BLaER1 treated with 17β-estradiol and CSF1 and Interleukin-3, amounts not matched to agents 10 nM and 100 nM (cell line): ENCODE measurements around the gene RAB27B.

ENCODE experiments used
- H3K27ac ChIP-seq, 11 experiments: shearing (Covaris generic); formaldehyde crosslinking; 2 replicates each; pipeline ENCODE4 v1.8.1; 2022
- H3K27me3 ChIP-seq, 11 experiments: shearing (Covaris generic); formaldehyde crosslinking; 2 replicates each; pipeline ENCODE4 v1.8.1; 2022
- H3K36me3 ChIP-seq, 11 experiments: shearing (Covaris generic); formaldehyde crosslinking; 2 replicates each; pipeline ENCODE4 v1.8.1; 2022
- H3K4me1 ChIP-seq, 10 experiments: shearing (Covaris generic); formaldehyde crosslinking; 2 replicates each; pipeline ENCODE4 v1.8.1; 2022
- H3K4me2 ChIP-seq, 11 experiments: shearing (Covaris generic); formaldehyde crosslinking; 2 replicates each; pipeline ENCODE4 v1.8.1; 2022
- H3K4me3 ChIP-seq, 10 experiments: shearing (Covaris generic); formaldehyde crosslinking; 2 replicates each; pipeline ENCODE4 v1.8.1; 2022
- H3K9ac ChIP-seq, 11 experiments: shearing (Covaris generic); formaldehyde crosslinking; 2 replicates each; pipeline ENCODE4 v1.8.1; 2022
- H3K9me3 ChIP-seq, 11 experiments: shearing (Covaris generic); formaldehyde crosslinking; replicated peaks in 1 of 11; 2 replicates each; pipeline ENCODE4 v1.8.1; 2022
- H4K20me1 ChIP-seq, 11 experiments: shearing (Covaris generic); formaldehyde crosslinking; 2 replicates each; pipeline ENCODE4 v1.8.1; 2022
- Cebpa-rat ChIP-seq, 11 experiments: shearing (Covaris generic); IDR thresholded peaks; 2 replicates each; pipeline ENCODE4 v1.8.1; 2022

Gene RAB27B

GRCh38 chr18:54867131-54867530, 38.9 kb downstream of the RAB27B start:
- no peaks in the 10 kb centered on the region for H3K27me3 ChIP-seq
- no peaks in the 10 kb centered on the region for H3K4me1 ChIP-seq
- no peak overlapping the region for H3K27ac ChIP-seq
- H3K9me3 ChIP-seq: peaks cover 0 to 14% (median 7%) of the 10 kb centered on the region in 11 experiments; a peak in 10 of 22 replicates
- no peak overlapping the region for H3K4me3 ChIP-seq
- H3K9ac ChIP-seq: no peak overlapping the region
- no peak overlapping the region for H3K4me2 ChIP-seq
- H4K20me1 ChIP-seq: no peaks in the 10 kb centered on the region
- TF ChIP-seq Cebpa-rat (IDR thresholded peaks at IDR 0.05): no peak
- no peaks in the 10 kb centered on the region for H3K36me3 ChIP-seq

- Histone ChIP-seq H3K4me2 (no peak overlapping the region), H4K20me1 (no peaks in the 10 kb centered on the region), H3K27ac (no peak overlapping the region), H3K4me3 (no peak overlapping the region), H3K36me3 (no peaks in the 10 kb centered on the region), H3K4me1 (no peaks in the 10 kb centered on the region), H3K9ac (no peak overlapping the region), H3K27me3 (no peaks in the 10 kb centered on the region), H3K9me3 (peaks cover 0 to 14% (median 6%) of the 10 kb centered on the region in 11 experiments; a peak in 10 of 22 replicates)
- no peak for TF ChIP-seq Cebpa-rat (IDR thresholded peaks at IDR 0.05)
Measured at GRCh38 chr18:54871231-54871630, 43.0 kb downstream of the RAB27B start.

GRCh38 chr18:54872681-54873080, 44.4 kb downstream of the RAB27B start:
- no peak for TF ChIP-seq Cebpa-rat (IDR thresholded peaks at IDR 0.05)
- Histone ChIP-seq H3K9me3 (peaks cover 0 to 5% (median 0%) of the 10 kb centered on the region in 11 experiments; a peak in 2 of 22 replicates), H3K4me3 (no peak overlapping the region)

GRCh38 chr18:54873884-54874255, 45.6 kb downstream of the RAB27B start:
- no peak overlapping the region for H3K27ac ChIP-seq
- no peaks in the 10 kb centered on the region for H3K4me1 ChIP-seq
- no peaks in the 10 kb centered on the region for H3K9me3 ChIP-seq
- H3K4me3 ChIP-seq: no peak overlapping the region
- TF ChIP-seq Cebpa-rat (IDR thresholded peaks at IDR 0.05): no peak
- no peaks in the 10 kb centered on the region for H4K20me1 ChIP-seq
- H3K9ac ChIP-seq: no peak overlapping the region
- H3K4me2 ChIP-seq: no peak overlapping the region
- no peaks in the 10 kb centered on the region for H3K27me3 ChIP-seq
- H3K36me3 ChIP-seq: no peaks in the 10 kb centered on the region

More at GRCh38 chr18:54872681-54873080, 44.4 kb downstream of the RAB27B start:
- Histone ChIP-seq H3K9ac (no peak overlapping the region), H3K4me1 (no peaks in the 10 kb centered on the region), H3K27me3 (no peaks in the 10 kb centered on the region), H3K36me3 (no peaks in the 10 kb centered on the region), H4K20me1 (no peaks in the 10 kb centered on the region), H3K27ac (no peak overlapping the region), H3K4me2 (no peak overlapping the region)

- Histone ChIP-seq H3K27ac (no peak overlapping the region), H3K27me3 (no peaks in the 10 kb centered on the region), H3K9ac (no peak overlapping the region), H3K4me2 (no peak overlapping the region), H3K4me3 (no peak overlapping the region), H4K20me1 (no peaks in the 10 kb centered on the region), H3K4me1 (no peaks in the 10 kb centered on the region), H3K9me3 (no peaks in the 10 kb centered on the region), H3K36me3 (no peaks in the 10 kb centered on the region)
- no peak for TF ChIP-seq Cebpa-rat (IDR thresholded peaks at IDR 0.05)
Measured at GRCh38 chr18:54875063-54875462, 46.8 kb downstream of the RAB27B start.

- no peak overlapping the region for H3K27ac ChIP-seq
- no peak overlapping the region for H3K4me2 ChIP-seq
- no peak for TF ChIP-seq Cebpa-rat (IDR thresholded peaks at IDR 0.05)
- no peak overlapping the region for H3K9ac ChIP-seq
- H3K27me3 ChIP-seq: no peaks in the 10 kb centered on the region
- no peaks in the 10 kb centered on the region for H3K4me1 ChIP-seq
- no peaks in the 10 kb centered on the region for H3K9me3 ChIP-seq
- no peaks in the 10 kb centered on the region for H4K20me1 ChIP-seq
- no peaks in the 10 kb centered on the region for H3K36me3 ChIP-seq
- no peak overlapping the region for H3K4me3 ChIP-seq
Measured at GRCh38 chr18:54877076-54877475, 48.8 kb downstream of the RAB27B start.

GRCh38 chr18:54878159-54878622, 49.9 kb downstream of the RAB27B start:
- Histone ChIP-seq H3K36me3 (no peaks in the 10 kb centered on the region), H3K27ac (no peak overlapping the region), H3K27me3 (no peaks in the 10 kb centered on the region), H3K4me3 (no peak overlapping the region), H3K9me3 (no peaks in the 10 kb centered on the region), H3K9ac (no peak overlapping the region), H3K4me2 (no peak overlapping the region), H4K20me1 (no peaks in the 10 kb centered on the region), H3K4me1 (peaks cover 0 to 9% (median 6%) of the 10 kb centered on the region in 10 experiments; a peak in 3 of 20 replicates)
- no peak for TF ChIP-seq Cebpa-rat (IDR thresholded peaks at IDR 0.05)

- Histone ChIP-seq H3K9ac (no peak overlapping the region), H3K27ac (no peak overlapping the region), H3K27me3 (no peaks in the 10 kb centered on the region), H3K9me3 (no peaks in the 10 kb centered on the region), H4K20me1 (no peaks in the 10 kb centered on the region), H3K4me1 (peaks cover 0 to 9% (median 6%) of the 10 kb centered on the region in 10 experiments; a peak in 3 of 20 replicates), H3K4me2 (no peak overlapping the region), H3K36me3 (no peaks in the 10 kb centered on the region), H3K4me3 (no peak overlapping the region)
- no peak for TF ChIP-seq Cebpa-rat (IDR thresholded peaks at IDR 0.05)
Measured at GRCh38 chr18:54878659-54879358, 50.5 kb downstream of the RAB27B start.

- H4K20me1 ChIP-seq: no peaks in the 10 kb centered on the region
- no peaks in the 10 kb centered on the region for H3K27me3 ChIP-seq
- H3K4me1 ChIP-seq: peaks cover 0 to 9% (median 6%) of the 10 kb centered on the region in 10 experiments; a peak in 3 of 20 replicates
- TF ChIP-seq Cebpa-rat (IDR thresholded peaks at IDR 0.05): no peak
- H3K36me3 ChIP-seq: no peaks in the 10 kb centered on the region
- no peaks in the 10 kb centered on the region for H3K9me3 ChIP-seq
- H3K4me3 ChIP-seq: no peak overlapping the region
- no peak overlapping the region for H3K9ac ChIP-seq
- H3K27ac ChIP-seq: no peak overlapping the region
- H3K4me2 ChIP-seq: no peak overlapping the region
Measured at GRCh38 chr18:54879691-54880090, 51.4 kb downstream of the RAB27B start.
